ENCODE data around the gene CSH1. TPM values are rescaled to one million over a fixed set of nuclear protein-coding genes. Genes with fewer than 3 reads are reported as not detected.
"Not testable (repeated sequence)": the region's sequence is repeated elsewhere in the genome, so short reads cannot be mapped to it uniquely, and the experiment has no call there.

CSH1 gene
- 0.30 TPM in 1 of 2 replicates, not detected in the other for total RNA-seq (2014; rRNA removed; shearing (Covaris generic))

DNA sequence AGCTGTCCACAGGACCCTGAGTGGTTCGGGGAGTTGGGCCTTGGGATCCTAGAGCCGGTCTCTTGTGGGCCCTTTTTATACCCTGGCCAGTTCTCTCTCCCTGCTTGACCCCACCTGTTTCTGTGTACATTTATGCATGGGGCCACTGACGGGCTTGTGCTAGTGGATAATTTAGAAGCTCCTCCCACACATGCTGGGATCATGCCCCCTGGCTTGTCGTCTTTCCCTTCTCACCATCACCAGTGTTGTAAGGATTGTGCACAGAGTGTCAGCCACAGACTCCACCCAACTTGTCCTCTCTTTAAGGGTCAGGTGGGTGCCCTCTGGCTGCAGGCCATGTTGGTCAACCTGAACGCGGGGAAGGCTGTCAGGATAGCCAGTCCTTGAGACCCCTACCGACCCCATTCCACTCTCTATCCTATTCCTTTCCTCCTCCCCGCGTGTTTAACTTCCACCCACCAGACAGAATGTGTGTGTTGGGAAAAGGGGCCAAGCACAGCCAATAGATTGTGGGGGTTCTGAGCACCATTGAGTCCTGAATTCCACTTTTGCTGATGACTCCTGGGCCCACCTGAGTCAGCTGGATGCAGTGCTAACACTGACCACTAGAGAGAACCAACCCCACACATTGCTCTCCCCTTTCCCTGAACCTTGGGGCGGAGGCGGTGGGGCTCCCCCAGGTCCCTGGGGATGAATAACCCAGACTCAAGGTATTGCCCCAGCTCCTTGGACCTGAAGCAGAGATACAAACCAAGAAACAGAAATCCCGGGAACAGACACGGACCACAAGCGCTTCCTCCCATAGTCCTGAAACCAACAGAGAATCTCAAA lies at the start of gene CSH1:
Gene CSH1 (minus strand): TSS at position 51 of the 831 bp plus-strand sequence. CDS start 63 bp downstream, outside the sequence.
- not testable (repeated sequence) for H3K36me3 ChIP-seq (replicated peaks; ENCODE audit: control insufficient read depth, insufficient read depth, low read length); H3K4me3 ChIP-seq (ENCODE audit: insufficient read depth, low read depth, low read length); H3K27me3 ChIP-seq (ENCODE audit: control insufficient read depth, insufficient read depth, low read length); DNase-seq

DNA sequence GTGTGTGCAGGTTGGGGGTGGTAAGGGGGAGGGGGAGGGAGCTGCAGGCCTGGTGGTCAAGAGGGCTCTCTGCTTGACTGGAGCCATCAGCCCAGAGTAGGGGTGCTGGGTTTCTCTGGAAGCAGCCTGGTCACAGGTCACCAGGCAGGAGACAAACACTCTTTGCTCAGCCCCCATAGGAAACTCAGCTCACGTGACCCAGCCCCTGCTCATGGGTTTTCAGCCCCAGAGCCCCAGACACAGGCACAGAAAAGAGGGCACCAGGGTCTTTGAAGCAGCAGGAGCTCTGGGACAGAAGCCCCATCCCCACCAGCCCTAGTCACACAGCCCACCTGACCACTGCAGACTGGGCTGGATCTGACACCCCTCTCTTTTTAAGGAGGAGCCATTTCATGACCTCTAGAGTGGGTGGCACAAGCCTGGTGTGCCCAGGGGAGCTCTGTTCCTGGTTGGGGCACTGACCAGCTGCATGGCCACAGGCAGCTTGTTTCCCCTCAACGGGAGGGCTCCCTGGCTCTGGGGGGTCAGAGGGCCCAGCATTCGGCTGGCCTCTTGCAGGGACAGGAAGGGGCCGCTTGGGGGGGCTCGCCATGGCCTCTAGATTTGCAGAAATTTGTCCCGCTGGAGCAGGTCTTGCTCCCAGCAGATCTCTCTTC lies 49.5 kb upstream of the CSH1 start:
- no peak for DNase-seq
- no peak overlapping the region for H3K4me3 ChIP-seq (ENCODE audit: insufficient read depth, low read depth, low read length)
- no peaks in the 10 kb centered on the region for H3K27me3 ChIP-seq (ENCODE audit: control insufficient read depth, insufficient read depth, low read length)
- no peaks in the 10 kb centered on the region for H3K36me3 ChIP-seq (replicated peaks; ENCODE audit: control insufficient read depth, insufficient read depth, low read length)

DNA sequence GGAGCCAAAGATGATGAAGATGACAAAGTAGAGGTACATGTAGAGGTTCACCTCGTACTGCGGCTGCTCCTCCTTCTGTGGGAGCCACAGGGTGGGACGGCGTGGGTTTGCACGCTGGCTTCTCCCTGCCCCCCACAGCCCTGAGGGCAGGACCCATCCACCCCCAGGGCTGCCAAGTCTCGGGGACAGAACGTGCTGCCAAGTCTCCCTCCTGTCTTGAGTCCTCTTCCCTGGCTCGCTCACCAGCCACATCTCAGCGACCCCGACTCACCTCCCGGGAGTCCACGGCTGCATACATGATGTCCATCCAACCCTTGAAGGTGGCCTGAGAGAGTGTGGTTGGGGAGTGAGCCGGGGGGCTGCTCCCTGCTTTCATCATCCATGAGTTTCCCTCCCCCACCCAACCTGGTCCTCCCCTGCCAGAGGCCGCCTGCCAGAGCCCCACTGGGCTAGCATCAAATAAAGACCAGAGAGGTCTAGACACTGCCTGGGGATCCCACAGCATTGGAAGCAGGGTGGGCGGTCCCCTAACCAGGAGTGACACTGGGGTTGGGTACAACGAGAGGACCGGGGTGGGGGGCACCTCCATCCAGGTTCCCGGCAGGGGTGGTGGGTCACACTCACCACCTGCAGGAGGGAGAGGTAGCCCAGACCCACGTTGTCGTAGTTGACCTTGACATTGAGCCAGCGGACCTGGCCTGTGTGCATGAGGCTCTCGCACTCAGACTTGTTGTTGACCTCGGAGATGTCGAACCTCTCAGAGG lies 48.5 kb upstream of the CSH1 start:
- no peak for DNase-seq
- Histone ChIP-seq H3K4me3 (ENCODE audit: insufficient read depth, low read depth, low read length) (no peak overlapping the region), H3K36me3 (replicated peaks; ENCODE audit: control insufficient read depth, insufficient read depth, low read length) (no peaks in the 10 kb centered on the region), H3K27me3 (ENCODE audit: control insufficient read depth, insufficient read depth, low read length) (no peaks in the 10 kb centered on the region)

DNA sequence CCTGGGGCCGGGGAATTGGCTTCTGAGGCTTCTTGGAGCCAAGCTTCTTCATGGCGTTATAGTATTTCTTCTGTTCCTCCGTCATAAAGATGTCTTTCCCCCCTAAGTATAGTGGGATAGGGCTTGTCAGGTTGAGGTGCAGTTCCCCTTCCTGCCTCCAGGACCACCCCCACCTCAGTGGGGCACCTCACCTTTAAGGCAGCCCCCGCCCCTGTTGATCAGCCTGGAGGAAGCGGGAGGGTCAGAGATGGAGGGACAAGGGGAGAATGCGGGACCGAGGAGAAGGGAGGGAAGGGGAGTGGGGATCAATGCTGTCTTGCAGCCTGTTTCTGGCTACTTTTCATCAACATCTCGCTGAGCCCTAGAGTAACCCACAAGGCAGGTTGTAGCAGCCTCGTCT lies 47.4 kb upstream of the CSH1 start:
- DNase-seq: peak; percentile 81
- Histone ChIP-seq H3K36me3 (replicated peaks; ENCODE audit: control insufficient read depth, insufficient read depth, low read length) (no peaks in the 10 kb centered on the region), H3K4me3 (ENCODE audit: insufficient read depth, low read depth, low read length) (no peak overlapping the region), H3K27me3 (ENCODE audit: control insufficient read depth, insufficient read depth, low read length) (no peaks in the 10 kb centered on the region)

DNA sequence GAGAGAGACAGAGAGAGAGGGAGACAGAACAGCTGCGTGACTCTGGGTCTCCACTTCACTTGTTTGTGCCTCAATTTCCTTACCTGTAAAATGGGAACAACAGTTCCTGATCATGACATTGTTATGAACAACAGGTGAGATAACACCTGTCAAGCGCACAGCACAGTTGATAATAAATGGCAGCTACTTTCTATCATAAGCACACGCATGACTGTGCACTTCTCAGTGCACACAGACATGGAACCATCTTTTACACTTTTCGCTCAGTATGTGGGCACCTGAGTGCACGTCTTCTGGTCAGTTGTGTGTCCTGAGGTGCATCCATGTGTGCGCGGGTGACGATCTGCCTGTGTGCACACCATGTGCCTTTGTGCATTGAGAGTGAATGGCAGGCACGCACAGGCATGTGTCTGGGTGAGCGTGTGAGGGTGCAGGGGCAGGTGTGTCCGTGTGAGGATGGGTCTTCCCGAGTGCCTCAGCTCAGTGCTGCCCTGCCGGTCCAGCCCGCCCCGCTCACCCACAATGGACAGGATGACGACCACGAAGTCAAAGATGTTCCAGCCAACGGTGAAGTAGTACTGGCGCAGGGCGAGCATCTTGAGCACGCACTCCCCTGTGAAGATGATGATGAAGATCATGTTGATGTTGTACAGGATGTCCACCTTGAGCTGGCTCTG lies 46.1 kb upstream of the CSH1 start:
- no peak for DNase-seq
- H3K4me3 ChIP-seq (ENCODE audit: insufficient read depth, low read depth, low read length): no peak overlapping the region
- no peaks in the 10 kb centered on the region for H3K36me3 ChIP-seq (replicated peaks; ENCODE audit: control insufficient read depth, insufficient read depth, low read length)
- H3K27me3 ChIP-seq (ENCODE audit: control insufficient read depth, insufficient read depth, low read length): no peaks in the 10 kb centered on the region

DNA sequence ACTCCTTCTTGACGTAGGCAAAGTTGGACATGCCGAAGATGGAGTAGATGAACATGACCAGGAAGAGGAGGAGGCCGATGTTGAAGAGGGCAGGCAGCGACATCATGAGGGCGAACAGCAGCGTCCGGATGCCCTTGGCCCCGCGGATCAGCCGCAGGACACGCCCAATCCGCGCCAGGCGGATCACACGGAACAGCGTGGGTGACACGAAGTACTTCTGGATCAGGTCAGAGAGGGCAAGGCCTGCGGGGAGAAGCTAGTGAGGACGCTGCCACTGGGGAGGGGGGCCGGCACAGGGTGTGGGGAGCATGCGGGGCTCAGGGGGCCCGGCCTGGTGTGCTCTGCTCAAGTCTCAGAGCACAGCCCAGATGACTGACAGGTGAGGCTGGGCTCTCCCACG lies 45.4 kb upstream of the CSH1 start:
- no peak for DNase-seq
- Histone ChIP-seq H3K36me3 (replicated peaks; ENCODE audit: control insufficient read depth, insufficient read depth, low read length) (no peaks in the 10 kb centered on the region), H3K4me3 (ENCODE audit: insufficient read depth, low read depth, low read length) (no peak overlapping the region)

DNA sequence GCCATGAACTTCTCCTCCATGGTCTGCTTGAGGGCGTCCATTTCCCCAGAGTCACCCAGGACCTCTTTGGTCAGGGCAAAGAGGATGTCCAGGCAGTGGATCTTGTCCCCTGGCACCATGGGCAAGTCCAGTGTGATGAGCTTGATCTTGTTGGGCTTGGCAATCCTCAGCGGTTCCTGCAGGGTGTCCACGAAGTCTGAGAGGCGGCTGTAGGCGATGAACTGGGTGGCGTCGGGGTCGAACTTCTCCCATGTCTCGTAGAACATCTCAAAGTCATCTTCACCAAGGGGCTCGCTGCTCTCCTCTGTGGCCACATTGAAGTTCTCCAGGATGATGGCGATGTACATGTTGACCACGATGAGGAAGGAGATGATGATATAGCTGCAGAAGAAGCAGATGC lies 44.8 kb upstream of the CSH1 start:
- no peak overlapping the region for H3K4me3 ChIP-seq (ENCODE audit: insufficient read depth, low read depth, low read length)
- no peaks in the 10 kb centered on the region for H3K27me3 ChIP-seq (ENCODE audit: control insufficient read depth, insufficient read depth, low read length)
- H3K36me3 ChIP-seq (replicated peaks; ENCODE audit: control insufficient read depth, insufficient read depth, low read length): no peaks in the 10 kb centered on the region
- no peak for DNase-seq

More for the DNA sequence above, 45.4 kb upstream of the CSH1 start:
- no peaks in the 10 kb centered on the region for H3K27me3 ChIP-seq (ENCODE audit: control insufficient read depth, insufficient read depth, low read length)

DNA sequence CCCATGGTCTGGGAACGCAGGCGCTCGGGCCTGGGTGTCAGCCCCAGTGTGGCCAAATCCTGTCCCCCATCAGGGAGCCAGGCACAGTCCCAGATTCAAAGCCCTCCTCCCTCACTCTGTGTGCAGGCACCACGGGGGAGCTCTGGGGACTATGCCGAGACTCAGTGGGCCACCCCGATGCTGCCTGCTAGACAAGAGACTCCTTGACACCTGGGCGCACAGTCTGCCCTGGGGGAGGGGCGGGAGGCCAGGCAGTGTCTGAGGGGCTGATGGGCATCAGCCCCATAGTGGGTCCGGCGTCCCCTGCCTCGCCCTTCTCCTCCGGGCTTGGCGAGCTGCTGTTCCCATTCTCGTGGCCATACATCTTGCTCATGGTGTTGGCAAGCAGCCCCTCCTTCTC lies 44.2 kb upstream of the CSH1 start:
- Histone ChIP-seq H3K27me3 (ENCODE audit: control insufficient read depth, insufficient read depth, low read length) (no peaks in the 10 kb centered on the region), H3K36me3 (replicated peaks; ENCODE audit: control insufficient read depth, insufficient read depth, low read length) (no peaks in the 10 kb centered on the region), H3K4me3 (ENCODE audit: insufficient read depth, low read depth, low read length) (no peak overlapping the region)
- no peak for DNase-seq

DNA sequence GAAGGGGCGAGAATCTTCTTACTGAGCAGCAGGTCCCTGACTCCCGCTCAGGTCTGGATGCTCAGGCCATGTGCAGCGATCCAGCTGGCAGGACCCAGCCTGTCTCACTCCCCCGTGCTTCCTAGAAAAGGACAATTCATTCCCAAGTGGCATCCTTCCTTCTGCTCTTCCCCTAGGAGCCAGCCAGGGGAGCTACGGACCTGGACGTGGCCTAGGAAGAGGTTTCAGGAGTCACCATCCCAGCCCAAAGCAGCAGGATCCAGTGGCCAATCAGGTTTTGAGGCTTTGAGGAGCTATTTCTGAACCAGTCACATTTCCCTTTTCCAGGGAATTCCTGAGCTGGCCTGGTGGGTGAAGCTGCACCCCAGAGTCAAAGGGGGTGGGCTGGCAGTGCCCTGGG lies 43.5 kb upstream of the CSH1 start:
- H3K27me3 ChIP-seq (ENCODE audit: control insufficient read depth, insufficient read depth, low read length): no peaks in the 10 kb centered on the region
- no peak for DNase-seq
- H3K36me3 ChIP-seq (replicated peaks; ENCODE audit: control insufficient read depth, insufficient read depth, low read length): no peaks in the 10 kb centered on the region
- H3K4me3 ChIP-seq (ENCODE audit: insufficient read depth, low read depth, low read length): no peak overlapping the region

DNA sequence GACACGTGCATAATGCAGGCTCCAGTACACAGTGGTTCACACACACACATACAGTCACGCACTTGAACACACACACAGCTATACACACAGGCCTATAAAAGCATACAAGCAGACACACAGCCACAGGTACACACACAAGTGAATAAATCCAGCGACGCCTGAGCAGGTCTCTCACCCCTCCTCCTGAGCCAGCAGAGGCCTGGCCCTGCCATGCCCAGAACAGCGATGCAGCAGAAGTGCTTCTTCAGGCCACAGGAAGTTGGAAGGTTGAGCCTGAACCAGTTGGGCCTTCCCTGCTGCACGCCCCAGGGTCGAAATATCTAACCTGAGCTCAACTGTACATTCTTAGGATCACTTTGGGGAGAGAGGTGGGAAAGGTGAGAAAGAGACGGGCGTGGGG lies 43.0 kb upstream of the CSH1 start:
- DNase-seq: no peak
- no peak overlapping the region for H3K4me3 ChIP-seq (ENCODE audit: insufficient read depth, low read depth, low read length)

DNA sequence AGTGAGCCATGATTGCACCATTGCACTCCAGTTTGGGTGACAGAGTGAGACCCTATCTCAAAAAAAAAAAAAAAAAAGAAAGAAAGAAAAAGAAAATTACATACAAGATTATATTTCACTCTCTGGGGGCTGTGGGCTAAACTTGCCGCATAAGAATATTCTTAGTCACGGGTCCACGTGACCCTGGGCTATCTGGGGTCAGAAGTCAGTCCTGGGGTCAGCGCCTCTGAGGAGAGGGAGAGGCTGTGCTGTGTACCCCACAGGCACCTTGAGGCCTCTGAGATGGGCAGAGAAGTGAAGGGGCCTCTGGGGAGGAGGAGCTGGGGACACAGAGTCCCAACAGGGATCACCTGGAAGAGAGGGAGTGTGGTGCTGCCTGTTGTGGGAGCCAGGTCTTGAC lies 41.5 kb upstream of the CSH1 start:
- no peak for DNase-seq
- Histone ChIP-seq H3K4me3 (ENCODE audit: insufficient read depth, low read depth, low read length) (no peak overlapping the region), H3K27me3 (ENCODE audit: control insufficient read depth, insufficient read depth, low read length) (no peaks in the 10 kb centered on the region), H3K36me3 (replicated peaks; ENCODE audit: control insufficient read depth, insufficient read depth, low read length) (no peaks in the 10 kb centered on the region)

More for the DNA sequence above, 43.0 kb upstream of the CSH1 start:
- H3K27me3 ChIP-seq (ENCODE audit: control insufficient read depth, insufficient read depth, low read length): no peaks in the 10 kb centered on the region
- no peaks in the 10 kb centered on the region for H3K36me3 ChIP-seq (replicated peaks; ENCODE audit: control insufficient read depth, insufficient read depth, low read length)

DNA sequence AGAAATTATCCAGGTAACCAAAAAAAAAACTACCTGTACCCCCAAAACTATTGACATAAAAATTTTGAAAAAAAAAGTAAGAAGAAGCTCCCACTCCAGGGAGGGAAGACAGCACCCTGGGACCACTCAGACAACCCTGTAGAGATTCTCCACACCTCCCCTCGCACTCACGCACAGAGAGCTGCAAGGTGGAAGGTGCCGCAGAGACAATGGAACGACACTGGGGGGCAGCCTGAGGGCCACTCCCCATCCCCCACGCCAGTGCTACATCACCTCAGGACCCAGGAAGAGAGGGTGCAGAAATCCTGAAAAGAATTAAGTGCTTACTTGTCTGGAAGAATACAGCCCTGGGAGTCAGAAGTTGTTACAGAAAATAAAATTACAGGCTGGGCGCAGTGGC lies 40.9 kb upstream of the CSH1 start:
- DNase-seq: peak; percentile 68
- no peak overlapping the region for H3K4me3 ChIP-seq (ENCODE audit: insufficient read depth, low read depth, low read length)

DNA sequence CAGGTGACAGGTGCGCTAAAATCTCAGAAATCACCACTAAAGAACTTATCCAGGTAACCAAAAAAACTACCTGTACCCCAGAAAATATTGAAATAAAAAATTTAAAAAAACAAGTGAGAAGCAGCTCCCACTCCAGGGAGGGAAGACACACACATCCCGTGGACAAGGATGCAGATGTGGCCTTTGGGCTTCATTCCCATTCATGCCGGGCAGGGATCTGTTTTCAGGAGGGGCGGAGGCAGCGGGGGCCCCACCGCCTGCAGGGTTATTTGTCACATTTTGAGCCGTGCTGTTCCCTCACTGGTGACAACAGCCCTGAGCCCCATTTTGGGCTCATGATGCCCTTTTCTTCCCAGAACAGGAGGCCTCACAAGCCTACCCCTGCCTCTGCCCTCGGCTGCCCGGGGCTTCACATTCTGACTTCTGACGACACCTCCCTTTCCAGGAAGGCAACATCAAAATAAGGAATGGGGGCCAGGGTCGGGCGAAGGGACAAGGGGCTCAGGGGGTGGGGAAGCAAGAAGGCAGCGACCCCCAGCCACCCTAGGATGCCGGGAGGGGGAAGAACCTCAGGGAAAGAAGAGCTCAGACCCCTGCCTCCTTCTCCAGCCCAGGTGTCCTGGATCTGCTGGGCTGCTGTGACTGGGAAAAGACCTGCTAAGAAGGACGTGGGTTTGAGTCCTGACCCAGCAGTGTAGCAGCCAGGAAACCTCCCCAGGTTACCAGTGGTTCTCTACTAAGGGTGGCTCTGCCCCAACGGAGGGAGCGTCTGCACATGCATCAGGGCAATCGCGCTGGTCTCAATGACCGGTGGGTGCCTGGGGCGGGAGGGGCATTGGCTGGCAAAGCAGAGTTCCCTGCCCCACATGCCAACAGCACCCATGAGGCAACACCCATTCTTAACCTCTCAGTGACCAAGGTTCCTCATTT lies 38.1 kb upstream of the CSH1 start:
- DNase-seq: peak; percentile 51

More for the DNA sequence above, 40.9 kb upstream of the CSH1 start:
- no peaks in the 10 kb centered on the region for H3K27me3 ChIP-seq (ENCODE audit: control insufficient read depth, insufficient read depth, low read length)
- no peaks in the 10 kb centered on the region for H3K36me3 ChIP-seq (replicated peaks; ENCODE audit: control insufficient read depth, insufficient read depth, low read length)

More for the DNA sequence above, 38.1 kb upstream of the CSH1 start:
- Histone ChIP-seq H3K27me3 (ENCODE audit: control insufficient read depth, insufficient read depth, low read length) (no peaks in the 10 kb centered on the region), H3K36me3 (replicated peaks; ENCODE audit: control insufficient read depth, insufficient read depth, low read length) (no peaks in the 10 kb centered on the region), H3K4me3 (ENCODE audit: insufficient read depth, low read depth, low read length) (no peak overlapping the region)
